ENCODE measurements around the gene NCK2. TPM values are rescaled to one million over a fixed set of nuclear protein-coding genes. Genes with fewer than 3 reads are reported as not detected.
A peak's percentile ranks its signal among the peaks of the same experiment; 100 is the strongest.

NCK2 gene
- polyA plus RNA-seq, 1 of the 3 experiments (the other 2 are of a cell fraction) = 42.8 TPM

- no peak for TF ChIP-seq ELF1 (IDR thresholded peaks at IDR 0.05)
- 0 out of 2 replicates have a peak, but pooled peaks have one; percentile 12 for TF ChIP-seq RAD21 (IDR thresholded peaks at IDR 0.05; ENCODE audit: low read length)
- no peak for TF ChIP-seq TCF12 (IDR thresholded peaks at IDR 0.05)
- TF ChIP-seq MXI1 (IDR thresholded peaks at IDR 0.05; ENCODE audit: low read depth, low read length) = no peak
- no peak for TF ChIP-seq FOXJ3 (CRISPR knock-in tag; IDR thresholded peaks at IDR 0.05)
- no peak for TF ChIP-seq PBX3 (IDR thresholded peaks at IDR 0.05)
- TF ChIP-seq RCOR1 (IDR thresholded peaks at IDR 0.05; ENCODE audit: low read length) = 0 out of 2 replicates have a peak, but pooled peaks have one; percentile 5
- no peak for TF ChIP-seq EP300 (IDR thresholded peaks at IDR 0.05; ENCODE audit: borderline replicate concordance in 1 of 2, low read depth in 1 of 2, low read length in 1 of 2)
- H3F3A ChIP-seq (replicated peaks; ENCODE audit: insufficient read depth) = no peaks in the 10 kb centered on the region
- peak overlapping the region in 1 of 2 experiments; percentile 76; a peak in 2 of 4 replicates for H3K27ac ChIP-seq (ENCODE audit: low read depth in 2 of 2, low read length in 1 of 2)
- H3K9me3 ChIP-seq = no peaks in the 10 kb centered on the region
- H3K36me3 ChIP-seq (replicated peaks in 1 of 2; ENCODE audit: control insufficient read depth in 1 of 2, insufficient read depth in 2 of 2, low read length in 1 of 2) = peaks cover 0 to 9% of the 10 kb centered on the region in 2 experiments
- ChIA-PET POLR2A (no interaction called here), CTCF (interaction anchor here (0.6 to 2.5 kb wide), 5 partner anchors 9 to 551 kb away, joined by 3 to 8 read pairs (median 3); no protein-coding TSS in a partner anchor)
- 88% methylated on average over 12 of the region's 12 CpGs for WGBS (ENCODE audit: low lambda C conversion rate)
- no peak overlapping the region for H3K4me2 ChIP-seq
- DNase-seq = peak; percentile 44
- H3K4me1 ChIP-seq (ENCODE audit: control insufficient read depth in 1 of 2, insufficient read depth in 2 of 2, low read depth in 1 of 2, low read length in 1 of 2) = peaks cover 0 to 31% of the 10 kb centered on the region in 2 experiments; a peak in 2 of 4 replicates
- H3K27me3 ChIP-seq (ENCODE audit: insufficient read depth) = no peaks in the 10 kb centered on the region
- no peak overlapping the region for H3K4me3 ChIP-seq (ENCODE audit: low read depth in 2 of 2, low read length in 1 of 2)
- H4K20me1 ChIP-seq (ENCODE audit: insufficient read depth) = peaks cover 62% of the 10 kb centered on the region
- H3K79me2 ChIP-seq (ENCODE audit: insufficient read depth) = peaks cover 53% of the 10 kb centered on the region
- no peaks in the 10 kb centered on the region for H3K9me2 ChIP-seq
- no peak overlapping the region for H3K9ac ChIP-seq
- H2AFZ ChIP-seq (ENCODE audit: low read depth) = no peak overlapping the region
Measured at GRCh38 chr2:105812180-105813044, 67.7 kb downstream of the NCK2 start.

- H3K9me2 ChIP-seq = no peaks in the 10 kb centered on the region
- no peaks in the 10 kb centered on the region for H3F3A ChIP-seq (replicated peaks; ENCODE audit: insufficient read depth)
- H3K27ac ChIP-seq (ENCODE audit: low read depth in 2 of 2, low read length in 1 of 2) = peak overlapping the region in 1 of 2 experiments; percentile 76; a peak in 2 of 4 replicates
- peaks cover 0 to 9% of the 10 kb centered on the region in 2 experiments for H3K36me3 ChIP-seq (replicated peaks in 1 of 2; ENCODE audit: control insufficient read depth in 1 of 2, insufficient read depth in 2 of 2, low read length in 1 of 2)
- H2AFZ ChIP-seq (ENCODE audit: low read depth) = no peak overlapping the region
- H3K79me2 ChIP-seq (ENCODE audit: insufficient read depth) = peaks cover 53% of the 10 kb centered on the region
- no peak overlapping the region for H3K4me2 ChIP-seq
- no peaks in the 10 kb centered on the region for H3K27me3 ChIP-seq (ENCODE audit: insufficient read depth)
- WGBS (ENCODE audit: low lambda C conversion rate) = 90% methylated on average over 2 of the region's 4 CpGs
- H3K9ac ChIP-seq = no peak overlapping the region
- no peaks in the 10 kb centered on the region for H3K9me3 ChIP-seq
- ChIA-PET POLR2A (no interaction called here), CTCF (interaction anchor here (0.6 to 2.5 kb wide), 4 partner anchors 10 to 285 kb away, joined by 3 to 8 read pairs (median 3); no protein-coding TSS in a partner anchor)
- H3K4me1 ChIP-seq (ENCODE audit: control insufficient read depth in 1 of 2, insufficient read depth in 2 of 2, low read depth in 1 of 2, low read length in 1 of 2) = peaks cover 0 to 31% of the 10 kb centered on the region in 2 experiments; a peak in 2 of 4 replicates
- no peak overlapping the region for H3K4me3 ChIP-seq (ENCODE audit: low read depth in 2 of 2, low read length in 1 of 2)
- peaks cover 62% of the 10 kb centered on the region for H4K20me1 ChIP-seq (ENCODE audit: insufficient read depth)
- peak; percentile 28 for DNase-seq
- TF ChIP-seq JUND (IDR thresholded peaks at IDR 0.05) = no peak
- TF ChIP-seq USF1 (IDR thresholded peaks at IDR 0.05; ENCODE audit: borderline replicate concordance, low read depth) = no peak
- TF ChIP-seq NRF1 (IDR thresholded peaks at IDR 0.05; ENCODE audit: low read depth, low read length) = no peak
- no peak for TF ChIP-seq RFX5 (IDR thresholded peaks at IDR 0.05; ENCODE audit: low read length)
- no peak for TF ChIP-seq YY1 (IDR thresholded peaks at IDR 0.05; ENCODE audit: low read depth)
- TF ChIP-seq TAF1 (IDR thresholded peaks at IDR 0.05; ENCODE audit: borderline replicate concordance, low read depth, low read length) = no peak
- TF ChIP-seq TCF12 (IDR thresholded peaks at IDR 0.05) = no peak
- no peak for TF ChIP-seq CTCF (IDR thresholded peaks at IDR 0.05)
- TF ChIP-seq MEF2A (IDR thresholded peaks at IDR 0.05; ENCODE audit: borderline replicate concordance, low read depth) = no peak
- TF ChIP-seq CHD2 (IDR thresholded peaks at IDR 0.05; ENCODE audit: low read length, partially characterized antibody) = no peak
- TF ChIP-seq TEAD4 (IDR thresholded peaks at IDR 0.05; ENCODE audit: borderline replicate concordance, insufficient read depth) = no peak
- no peak for TF ChIP-seq RXRA (IDR thresholded peaks at IDR 0.05; ENCODE audit: borderline replicate concordance, low read depth)
- no peak for TF ChIP-seq POLR2AphosphoS5 (IDR thresholded peaks at IDR 0.05; ENCODE audit: low read depth, low read length)
- no peak for TF ChIP-seq MXI1 (IDR thresholded peaks at IDR 0.05; ENCODE audit: low read depth, low read length)
- TF ChIP-seq SMC3 (IDR thresholded peaks at IDR 0.05; ENCODE audit: low read depth, low read length) = no peak
- no peak for TF ChIP-seq GATA2 (CRISPR knock-in tag; IDR thresholded peaks at IDR 0.05)
- TF ChIP-seq NFIC (IDR thresholded peaks at IDR 0.05; ENCODE audit: borderline replicate concordance) = no peak
- no peak for TF ChIP-seq FOSL2 (IDR thresholded peaks at IDR 0.05; ENCODE audit: borderline replicate concordance, low read depth)
- no peak for TF ChIP-seq SIN3A (IDR thresholded peaks at IDR 0.05; ENCODE audit: borderline replicate concordance, low read depth, low read length)
Measured at GRCh38 chr2:105813045-105813315, 68.3 kb downstream of the NCK2 start.

Measured in SK-N-SH (cell line).